Mesendoderm (in vitro differentiated cells): ENCODE measurements around the gene RASGRP2.

ENCODE experiments used
- DNase-seq: peaks from one replicate; pipeline ENCODE4 v3.0.0; 2013
- H2AK5ac ChIP-seq: 2 replicates; pipeline ENCODE4 v1.6.1; 2013; ENCODE audit warnings: low read length, inconsistent platforms
- H2BK120ac ChIP-seq: 2 replicates; pipeline ENCODE4 v1.6.1; 2013; ENCODE audit warnings: low read depth, mild to moderate bottlenecking, low read length, moderate library complexity, mixed read lengths
- H2BK15ac ChIP-seq: replicated peaks from 2 replicates; pipeline ENCODE4 v1.6.1; 2013; ENCODE audit warnings: low read depth, mild to moderate bottlenecking, moderate library complexity
- H2BK5ac ChIP-seq: 2 replicates; pipeline ENCODE4 v1.6.1; 2013; ENCODE audit warnings: low read length, inconsistent platforms
- H3K18ac ChIP-seq: 2 replicates; pipeline ENCODE4 v1.6.1; 2013; ENCODE audit warnings: mild to moderate bottlenecking, low read length, mixed read lengths
- H3K23ac ChIP-seq: one replicate; pipeline ENCODE4 v1.6.1; 2013; ENCODE audit warnings: low read length
- H3K27ac ChIP-seq: 2 replicates; pipeline ENCODE4 v1.5.1; 2013; ENCODE audit warnings: low read depth, mild to moderate bottlenecking, inconsistent platforms, low read length, moderate library complexity
- H3K27me3 ChIP-seq: 2 replicates; pipeline ENCODE4 v1.6.1; 2013; ENCODE audit warnings: low read length, control low read depth, mild to moderate bottlenecking, inconsistent platforms; ENCODE audit not compliant: insufficient read depth, poor library complexity
- H3K36me3 ChIP-seq: 2 replicates; pipeline ENCODE4 v1.6.1; 2013; ENCODE audit warnings: low read length, inconsistent platforms; ENCODE audit not compliant: control insufficient read depth, insufficient read depth
- H3K4ac ChIP-seq: one replicate; pipeline ENCODE4 v1.6.1; 2013; ENCODE audit warnings: low read depth, mild to moderate bottlenecking, low read length, moderate library complexity
- H3K4me1 ChIP-seq: 2 replicates; pipeline ENCODE4 v1.6.1; 2013; ENCODE audit warnings: low read depth, low read length, inconsistent platforms; ENCODE audit not compliant: control insufficient read depth
- H3K4me2 ChIP-seq: 2 replicates; pipeline ENCODE4 v1.6.1; 2013; ENCODE audit warnings: low read length
- H3K4me3 ChIP-seq: 2 replicates; pipeline ENCODE4 v1.5.1; 2013; ENCODE audit warnings: mild to moderate bottlenecking, low read length
- H3K56ac ChIP-seq: one replicate; pipeline ENCODE4 v1.6.1; 2013; ENCODE audit warnings: low read length
- H3K79me1 ChIP-seq: 2 replicates; pipeline ENCODE4 v1.6.1; 2013; ENCODE audit warnings: low read length, inconsistent platforms
- H3K79me2 ChIP-seq: 2 replicates; pipeline ENCODE4 v1.6.1; 2013; ENCODE audit warnings: mild to moderate bottlenecking, low read length; ENCODE audit not compliant: control insufficient read depth, insufficient read depth
- H3K9ac ChIP-seq: 2 replicates; pipeline ENCODE4 v1.6.1; 2013; ENCODE audit warnings: low read length, inconsistent platforms
- H4K5ac ChIP-seq: one replicate; pipeline ENCODE4 v1.6.1; 2013; ENCODE audit warnings: low read length
- H4K8ac ChIP-seq: one replicate; pipeline ENCODE4 v1.6.1; 2013; ENCODE audit warnings: low read depth, mild to moderate bottlenecking, control low read depth, low read length, moderate library complexity
- WGBS: extraction: QIAGEN DNeasy Blood & Tissue Kit; methylation state at CpG from one replicate; pipeline ENCODE4 v1.1.7; 2013; ENCODE audit warnings: low lambda C conversion rate, missing lambda C conversion rate; ENCODE audit not compliant: insufficient coverage; ENCODE audit errors: extremely low coverage; 5-methylcytosine and 5-hydroxymethylcytosine counted together

The RASGRP2 gene

DNA sequence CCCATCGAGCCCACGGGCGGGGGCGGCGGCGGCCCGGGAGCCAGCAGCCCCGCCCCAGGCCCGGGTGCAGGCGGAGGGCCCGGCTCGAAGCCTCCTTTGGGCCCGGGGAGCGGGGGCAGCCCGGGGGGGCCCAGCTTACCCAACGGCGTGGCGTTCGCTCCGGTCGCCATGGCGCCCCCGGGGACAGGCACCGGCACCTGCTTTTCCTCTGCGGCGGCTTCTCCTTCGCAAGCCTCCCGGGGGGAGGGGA lies 34.2 kb upstream of the RASGRP2 start:
- peak overlapping the region; percentile 100 for H3K4ac ChIP-seq
- peak overlapping the region; percentile 91 for H3K9ac ChIP-seq
- H2BK5ac ChIP-seq, result no peak overlapping the region
- H3K79me2 ChIP-seq, result peaks cover 37% of the 10 kb centered on the region
- H3K23ac ChIP-seq, result peak overlapping the region; percentile 35
- H4K8ac ChIP-seq, result peak overlapping the region; percentile 100
- no peak for DNase-seq
- H3K27me3 ChIP-seq, result no peaks in the 10 kb centered on the region
- no peak overlapping the region for H4K5ac ChIP-seq
- H3K56ac ChIP-seq, result peak overlapping the region; percentile 91
- no peak overlapping the region for H3K4me2 ChIP-seq
- no peak overlapping the region for H2AK5ac ChIP-seq
- H2BK120ac ChIP-seq, result peak overlapping the region; percentile 100
- peaks cover 18% of the 10 kb centered on the region for H3K36me3 ChIP-seq
- no peaks in the 10 kb centered on the region for H3K4me1 ChIP-seq
- no CpG with 5 or more reads among the region's 28 CpGs for WGBS
- H3K79me1 ChIP-seq, result peaks cover 13% of the 10 kb centered on the region
- H2BK15ac ChIP-seq, result no peak overlapping the region
- H3K4me3 ChIP-seq, result peak overlapping the region; percentile 79
- peak overlapping the region; percentile 100 for H3K27ac ChIP-seq
- H3K18ac ChIP-seq, result peak overlapping the region; percentile 100

DNA sequence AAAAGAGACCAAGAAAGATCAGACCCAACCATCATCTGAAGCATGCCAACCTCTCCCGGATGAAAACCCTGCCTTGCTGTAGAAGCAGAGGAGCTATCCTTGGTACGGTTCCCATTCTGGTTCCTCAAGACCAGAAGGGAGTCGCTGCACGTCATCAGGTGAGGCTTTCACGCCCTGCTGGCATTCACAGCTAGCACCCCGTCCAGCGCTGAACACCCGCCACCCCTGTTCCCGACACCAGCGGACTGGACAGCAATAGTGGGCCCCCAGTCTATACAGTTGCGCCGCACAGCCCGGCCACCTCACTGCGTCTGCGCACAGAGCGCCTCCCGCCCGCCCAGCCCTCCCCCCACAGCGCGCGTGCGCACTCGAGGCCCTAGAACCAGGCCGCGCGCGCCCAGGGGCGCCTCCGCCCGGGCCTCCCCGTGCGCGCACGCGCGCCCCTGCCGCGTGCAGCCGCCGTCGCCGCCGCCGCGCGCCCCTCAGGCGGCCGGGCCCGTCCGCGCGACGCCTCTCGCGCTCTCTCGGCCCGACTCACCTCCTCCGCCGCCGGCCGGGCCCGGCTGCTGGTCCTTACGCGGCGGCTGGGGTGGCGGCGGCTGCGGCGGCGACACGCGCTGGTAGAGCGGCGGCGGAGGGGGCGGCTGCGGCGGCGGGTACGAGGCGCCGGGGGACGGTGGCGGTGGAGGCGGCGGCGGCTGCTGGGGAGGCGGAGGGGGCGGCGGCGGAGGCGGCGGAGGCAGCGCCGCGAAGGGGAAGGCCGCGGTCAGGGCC lies 33.7 kb upstream of the RASGRP2 start:
- Histone ChIP-seq H3K9ac (peak overlapping the region; percentile 98), H3K4me3 (peak overlapping the region; percentile 96), H3K23ac (peak overlapping the region; percentile 31), H2BK120ac (peak overlapping the region; percentile 100), H3K27me3 (no peaks in the 10 kb centered on the region), H2BK15ac (no peak overlapping the region), H3K79me1 (peaks cover 16% of the 10 kb centered on the region), H3K4ac (peak overlapping the region; percentile 100), H4K8ac (peak overlapping the region; percentile 100), H3K27ac (peak overlapping the region; percentile 100), H2AK5ac (no peak overlapping the region), H3K4me2 (peak overlapping the region; percentile 66), H3K18ac (peak overlapping the region; percentile 100), H2BK5ac (no peak overlapping the region), H3K4me1 (no peaks in the 10 kb centered on the region), H3K36me3 (peaks cover 22% of the 10 kb centered on the region), H3K79me2 (peaks cover 41% of the 10 kb centered on the region), H3K56ac (peak overlapping the region; percentile 98), H4K5ac (no peak overlapping the region)
- WGBS, result no CpG with 5 or more reads among the region's 98 CpGs
- DNase-seq, result peak; percentile 84

DNA sequence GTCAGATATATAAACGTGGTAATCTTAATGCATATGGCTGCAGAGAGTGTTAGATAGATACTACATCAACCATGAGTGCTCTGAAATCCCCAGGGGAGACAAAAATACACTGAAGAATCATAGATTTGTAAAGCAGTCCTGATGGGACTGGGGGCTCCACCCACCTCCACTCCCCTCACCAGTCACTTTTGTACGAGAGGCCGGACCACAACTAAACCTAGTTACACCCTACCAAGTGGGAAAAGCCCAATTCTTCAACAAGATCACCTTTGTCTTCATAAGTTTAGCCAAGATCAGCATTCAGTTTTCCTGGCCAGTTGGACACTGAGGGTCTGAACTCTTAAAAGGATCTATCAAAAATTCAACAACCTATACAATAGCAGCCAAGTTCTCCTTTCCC lies 32.9 kb upstream of the RASGRP2 start:
- no peak for DNase-seq
- Histone ChIP-seq H3K4me1 (no peaks in the 10 kb centered on the region), H2AK5ac (no peak overlapping the region), H3K4me3 (peak overlapping the region; percentile 96), H3K9ac (peak overlapping the region; percentile 98), H2BK15ac (no peak overlapping the region), H3K79me1 (peaks cover 16% of the 10 kb centered on the region), H3K79me2 (peaks cover 43% of the 10 kb centered on the region), H3K27me3 (no peaks in the 10 kb centered on the region), H2BK5ac (no peak overlapping the region), H2BK120ac (no peak overlapping the region), H3K56ac (peak overlapping the region; percentile 98), H4K8ac (no peak overlapping the region), H3K18ac (no peak overlapping the region), H3K27ac (no peak overlapping the region), H3K36me3 (peaks cover 24% of the 10 kb centered on the region), H3K23ac (no peak overlapping the region), H4K5ac (no peak overlapping the region), H3K4me2 (peak overlapping the region; percentile 66), H3K4ac (no peak overlapping the region)
- WGBS, result no CpG with 5 or more reads among the region's 3 CpGs

DNA sequence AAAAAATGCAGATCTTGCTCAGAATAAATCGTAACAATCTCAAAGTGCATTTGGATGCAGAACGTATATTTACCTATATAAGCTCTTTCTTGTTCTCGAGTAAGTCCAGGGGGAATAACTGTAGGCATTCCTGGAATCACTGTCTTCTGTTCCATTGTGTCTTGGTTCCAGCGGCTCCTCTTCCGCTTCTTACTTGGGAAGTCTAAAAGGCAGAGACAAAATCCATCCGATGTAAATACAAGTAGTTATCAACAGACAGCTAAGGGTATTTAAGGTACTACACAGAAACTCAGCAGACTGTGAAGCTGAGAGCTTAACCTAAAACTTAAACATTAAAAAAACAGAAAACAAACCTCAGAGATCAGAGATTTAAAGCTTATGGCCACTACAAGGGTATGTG lies 32.5 kb upstream of the RASGRP2 start:
- H3K79me1 ChIP-seq, result peaks cover 17% of the 10 kb centered on the region
- no peak overlapping the region for H4K8ac ChIP-seq
- no peak for DNase-seq
- H3K27ac ChIP-seq, result no peak overlapping the region
- peaks cover 25% of the 10 kb centered on the region for H3K36me3 ChIP-seq
- H2AK5ac ChIP-seq, result no peak overlapping the region
- no peak overlapping the region for H3K4me3 ChIP-seq
- no peak overlapping the region for H2BK15ac ChIP-seq
- H3K9ac ChIP-seq, result peak overlapping the region; percentile 98
- H3K79me2 ChIP-seq, result peaks cover 44% of the 10 kb centered on the region
- H3K18ac ChIP-seq, result no peak overlapping the region
- H4K5ac ChIP-seq, result no peak overlapping the region
- H3K23ac ChIP-seq, result no peak overlapping the region
- no peak overlapping the region for H3K4me2 ChIP-seq
- no peak overlapping the region for H3K4ac ChIP-seq
- H2BK120ac ChIP-seq, result no peak overlapping the region
- H3K27me3 ChIP-seq, result no peaks in the 10 kb centered on the region
- H3K4me1 ChIP-seq, result no peaks in the 10 kb centered on the region
- H3K56ac ChIP-seq, result no peak overlapping the region
- no peak overlapping the region for H2BK5ac ChIP-seq
- WGBS, result no CpG with 5 or more reads among the region's 6 CpGs

DNA sequence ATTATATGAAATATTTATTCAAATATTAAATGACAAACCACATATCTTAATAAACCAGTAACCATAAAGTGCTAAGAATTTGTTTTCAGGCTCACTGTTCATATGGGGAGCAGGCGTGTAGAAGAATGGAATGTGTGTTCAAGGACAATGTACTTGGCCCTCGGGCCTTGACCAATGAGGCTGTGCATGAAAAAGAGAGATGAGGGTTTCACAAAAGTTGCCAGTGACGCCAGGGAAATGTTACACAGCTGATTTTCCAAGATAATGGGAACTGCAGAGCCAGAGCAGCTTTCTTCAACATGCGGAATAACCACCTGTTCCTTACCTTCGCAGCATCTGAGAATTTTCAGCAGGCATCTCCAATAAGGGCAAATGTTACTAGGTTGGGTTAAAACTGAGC lies 30.2 kb upstream of the RASGRP2 start:
- WGBS, result no CpG with 5 or more reads among the region's 5 CpGs
- no peak overlapping the region for H4K8ac ChIP-seq

More for the DNA sequence above, 30.2 kb upstream of the RASGRP2 start:
- Histone ChIP-seq H3K4ac (no peak overlapping the region), H3K4me2 (no peak overlapping the region), H3K27me3 (no peaks in the 10 kb centered on the region), H3K4me3 (no peak overlapping the region), H3K36me3 (peaks cover 40% of the 10 kb centered on the region), H3K79me1 (peaks cover 18% of the 10 kb centered on the region), H3K27ac (no peak overlapping the region), H2BK15ac (no peak overlapping the region), H2AK5ac (no peak overlapping the region), H3K79me2 (peaks cover 47% of the 10 kb centered on the region), H3K23ac (no peak overlapping the region), H3K18ac (no peak overlapping the region), H4K5ac (no peak overlapping the region), H2BK120ac (no peak overlapping the region), H2BK5ac (no peak overlapping the region), H3K4me1 (no peaks in the 10 kb centered on the region), H3K56ac (no peak overlapping the region), H3K9ac (no peak overlapping the region)
- DNase-seq, result no peak
